SK-N-SH (cell line): Measurements from ENCODE around the gene TTC16. TPM values are rescaled to one million over a fixed set of nuclear protein-coding genes. Genes with fewer than 3 reads are reported as not detected.

Experiments used
- CTCF ChIA-PET: fragments of 300-600, 350-600 bp; formaldehyde crosslinking; extraction: SDS; loops from one replicate; lab custom pipeline; 2021; lab: Yijun Ruan, JAX
- POLR2A ChIA-PET: fragments of 350-600 bp; sonication (Branson Sonifier 250); formaldehyde crosslinking; extraction: SDS; loops from one replicate; lab custom pipeline; 2020; ENCODE audit warnings: antibody characterized with exemption, inconsistent platforms; lab: Yijun Ruan, JAX
- DNase-seq: peaks from one replicate; pipeline ENCODE4 v3.0.0; 2012
- H2AFZ ChIP-seq: fragments of 200-600 bp; sonication (generic); 2 replicates; pipeline ENCODE4 v1.8.1; 2016; ENCODE audit warnings: antibody characterized with exemption, mild to moderate bottlenecking, low read depth
- H3F3A ChIP-seq: fragments of 200-600 bp; sonication (generic); replicated peaks from 2 replicates; pipeline ENCODE3; 2016; ENCODE audit warnings: antibody characterized with exemption, mild to moderate bottlenecking; ENCODE audit not compliant: insufficient read depth
- H3K27ac ChIP-seq, 2 experiments: fragments of 200-500 bp in 1 of 2; fragments of 200-600 bp in 1 of 2; sonication (Bioruptor generic) in 1 of 2; sonication (generic), shearing (Covaris generic) in 1 of 2; 2 replicates each; pipeline versions ENCODE4 v1.5.1 to v1.6.1; 2014 to 2016; ENCODE audit warnings: low read depth in 2 of 2, inconsistent platforms in 1 of 2, low read length in 1 of 2, mild to moderate bottlenecking in 1 of 2, mixed read lengths in 1 of 2
- H3K27me3 ChIP-seq: fragments of 200-600 bp; sonication (generic), shearing (Covaris generic); 2 replicates; pipeline ENCODE4 v1.6.1; 2016; ENCODE audit warnings: mixed run types; ENCODE audit not compliant: insufficient read depth
- H3K36me3 ChIP-seq, 2 experiments: fragments of 200-500 bp in 1 of 2; fragments of 200-600 bp in 1 of 2; sonication (Bioruptor generic) in 1 of 2; sonication (generic) in 1 of 2; replicated peaks in 1 of 2; 2 replicates each; pipeline versions ENCODE3 to v1.5.1; 2014 to 2016; ENCODE audit warnings: low read length in 1 of 2, mild to moderate bottlenecking in 1 of 2; ENCODE audit not compliant: insufficient read depth in 2 of 2, control insufficient read depth in 1 of 2
- H3K4me1 ChIP-seq, 2 experiments: fragments of 200-500 bp in 1 of 2; fragments of 200-600 bp in 1 of 2; sonication (Bioruptor generic) in 1 of 2; sonication (generic), shearing (Covaris generic) in 1 of 2; 2 replicates each; pipeline versions ENCODE4 v1.5.1 to v1.6.1; 2014 to 2016; ENCODE audit warnings: low read depth in 1 of 2, low read length in 1 of 2, mixed run types in 1 of 2; ENCODE audit not compliant: insufficient read depth in 2 of 2, control insufficient read depth in 1 of 2
- H3K4me2 ChIP-seq: fragments of 200-600 bp; sonication (generic), shearing (Covaris generic); 2 replicates; pipeline ENCODE4 v1.6.1; 2017; ENCODE audit warnings: mixed run types
- H3K4me3 ChIP-seq, 2 experiments: fragments of 200-500 bp in 1 of 2; fragments of 200-600 bp in 1 of 2; sonication (Bioruptor generic) in 1 of 2; sonication (generic), shearing (Covaris generic) in 1 of 2; 2 replicates each; pipeline versions ENCODE4 v1.5.1 to v1.8.1; 2014 to 2016; ENCODE audit warnings: low read depth in 2 of 2, inconsistent platforms in 1 of 2, low read length in 1 of 2, mild to moderate bottlenecking in 1 of 2, mixed read lengths in 1 of 2, moderate library complexity in 1 of 2
- H3K79me2 ChIP-seq: fragments of 200-600 bp; sonication (generic); 2 replicates; pipeline ENCODE4 v1.8.1; 2017; ENCODE audit warnings: mild to moderate bottlenecking; ENCODE audit not compliant: insufficient read depth
- H3K9ac ChIP-seq: fragments of 200-600 bp; sonication (generic); 2 replicates; pipeline ENCODE4 v1.6.1; 2017; ENCODE audit warnings: mixed run types
- H3K9me2 ChIP-seq: fragments of 200-600 bp; sonication (generic); 2 replicates; pipeline ENCODE4 v1.6.1; 2017; ENCODE audit warnings: mixed run types
- H3K9me3 ChIP-seq: fragments of 200-600 bp; sonication (generic); 2 replicates; pipeline ENCODE4 v1.6.1; 2017; ENCODE audit warnings: mixed run types, mild to moderate bottlenecking, moderate library complexity
- H4K20me1 ChIP-seq: fragments of 200-600 bp; sonication (generic); 2 replicates; pipeline ENCODE4 v1.6.1; 2017; ENCODE audit warnings: mild to moderate bottlenecking, mixed run types; ENCODE audit not compliant: insufficient read depth
- CHD2 ChIP-seq: fragments of 150-350 bp; IDR thresholded peaks from 2 replicates; pipeline ENCODE4 v1.6.1; 2018; ENCODE audit warnings: low read length; ENCODE audit not compliant: partially characterized antibody
- EP300 ChIP-seq, 2 experiments: IDR thresholded peaks; 2 replicates each; pipeline versions ENCODE4 v1.4.0 to v1.6.1; 2012; ENCODE audit warnings: borderline replicate concordance in 1 of 2, low read depth in 1 of 2, low read length in 1 of 2
- FOSL2 ChIP-seq: IDR thresholded peaks from 2 replicates; pipeline ENCODE4 v1.4.0; 2012; ENCODE audit warnings: low read depth, mild to moderate bottlenecking, moderate library complexity, borderline replicate concordance
- FOXJ3 ChIP-seq: sonication (generic); formaldehyde crosslinking; IDR thresholded peaks from 2 replicates; pipeline ENCODE4 v1.5.1; 2020; ENCODE audit warnings: mild to moderate bottlenecking, missing genetic modification reagents
- FOXM1 ChIP-seq: IDR thresholded peaks from 2 replicates; pipeline ENCODE4 v1.4.0; 2012; ENCODE audit warnings: low read depth, mild to moderate bottlenecking
- GABPA ChIP-seq: IDR thresholded peaks from 2 replicates; pipeline ENCODE4 v1.4.0; 2012; ENCODE audit warnings: low read depth, mild to moderate bottlenecking
- GATA2 ChIP-seq: sonication (generic); formaldehyde crosslinking; IDR thresholded peaks from 2 replicates; pipeline ENCODE4 v1.5.0; 2020; ENCODE audit warnings: mild to moderate bottlenecking, missing genetic modification reagents
- JUND ChIP-seq: IDR thresholded peaks from 2 replicates; pipeline ENCODE4 v1.4.0; 2012
- MEF2A ChIP-seq: IDR thresholded peaks from 2 replicates; pipeline ENCODE4 v1.4.0; 2012; ENCODE audit warnings: low read depth, borderline replicate concordance
- NFIC ChIP-seq: IDR thresholded peaks from 2 replicates; pipeline ENCODE4 v1.4.0; 2012; ENCODE audit warnings: borderline replicate concordance
- POLR2AphosphoS5 ChIP-seq: IDR thresholded peaks from 2 replicates; pipeline ENCODE4 v1.6.1; 2012; ENCODE audit warnings: low read depth, low read length
- RAD21 ChIP-seq: IDR thresholded peaks from 2 replicates; pipeline ENCODE4 v1.6.1; 2012; ENCODE audit warnings: mild to moderate bottlenecking, low read length
- SIN3A ChIP-seq: IDR thresholded peaks from 2 replicates; pipeline ENCODE4 v1.6.1; 2012; ENCODE audit warnings: low read depth, mild to moderate bottlenecking, low read length, moderate library complexity, borderline replicate concordance
- TAF1 ChIP-seq: IDR thresholded peaks from 2 replicates; pipeline ENCODE4 v1.6.1; 2012; ENCODE audit warnings: low read depth, mild to moderate bottlenecking, low read length, moderate library complexity, borderline replicate concordance
- TCF12 ChIP-seq: IDR thresholded peaks from 2 replicates; pipeline ENCODE4 v1.4.0; 2012
- WGBS: methylation state at CpG from one replicate; pipeline ENCODE4 v1.1.6; 2017; ENCODE audit warnings: low lambda C conversion rate; 5-methylcytosine and 5-hydroxymethylcytosine counted together
- polyA plus RNA-seq, 3 experiments: library from polyadenylated mRNA; depleted of rRNA; stranded (reverse); fragments of >200 nt; gene quantifications; 2 replicates each; pipeline ENCODE4 v1.2.3, GENCODE V29; 2012
- TF ChIP-seq, protein P1 (sequence below): IDR thresholded peaks from 2 replicates; pipeline ENCODE4 v1.4.0; 2012; ENCODE audit warnings: low read depth
- TF ChIP-seq, protein P2 (sequence below): IDR thresholded peaks from 2 replicates; pipeline ENCODE4 v1.6.1; 2012; ENCODE audit warnings: mild to moderate bottlenecking, low read depth, low read length, moderate library complexity
- TF ChIP-seq, protein P3 (sequence below): IDR thresholded peaks from 2 replicates; pipeline ENCODE4; 2012
- TF ChIP-seq, protein P4 (sequence below): IDR thresholded peaks from 2 replicates; pipeline ENCODE4 v1.4.0; 2012; ENCODE audit warnings: low read depth, borderline replicate concordance

The TTC16 gene
- polyA plus RNA-seq, 1 of the 3 experiments (the other 2 are of a cell fraction) = 0.05 TPM

DNA sequence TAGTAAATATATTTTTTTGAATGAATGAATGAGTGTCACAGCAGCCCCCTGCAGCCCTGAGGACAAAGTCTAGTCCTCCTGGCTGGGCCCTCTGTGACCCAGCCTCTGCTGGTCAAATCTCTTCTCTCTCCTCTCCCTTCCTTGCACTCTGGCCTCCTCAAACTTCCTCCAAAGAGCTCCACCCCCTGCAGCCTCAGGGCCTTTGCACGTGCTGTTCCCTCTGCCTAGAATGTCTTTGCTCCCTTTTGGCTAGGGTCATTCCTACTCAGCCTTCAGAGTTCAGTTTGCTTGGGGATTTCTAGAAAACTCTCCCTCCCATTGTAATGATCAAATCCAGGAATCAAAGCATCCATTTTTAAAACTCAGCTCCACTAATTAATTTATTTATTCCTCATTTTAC, 49.5 kb downstream of the TTC16 start:
- CTCF ChIA-PET = interaction anchor here (0.9 to 2.0 kb wide), 6 partner anchors 10 to 156 kb away, joined by 3 to 7 read pairs (median 4); partner anchors contain the start of genes CDK9 and TOR2A

More for the DNA sequence above, 49.5 kb downstream of the TTC16 start:
- whole genome bisulfite sequencing = 69% methylated on average over 1 of the region's 1 CpG
- Histone ChIP-seq H3K9me2 (no peaks in the 10 kb centered on the region), H3K4me3 (no peak overlapping the region), H3K9me3 (no peaks in the 10 kb centered on the region), H4K20me1 (no peaks in the 10 kb centered on the region), H3K36me3 (no peaks in the 10 kb centered on the region), H2AFZ (no peak overlapping the region), H3K9ac (no peak overlapping the region), H3K27me3 (no peaks in the 10 kb centered on the region), H3K79me2 (no peaks in the 10 kb centered on the region), H3F3A (no peaks in the 10 kb centered on the region), H3K4me1 (peaks cover 0 to 20% of the 10 kb centered on the region in 2 experiments; a peak in 1 of 4 replicates), H3K4me2 (no peak overlapping the region), H3K27ac (no peak overlapping the region)
- TF ChIP-seq MEF2A = no peak
- TF ChIP-seq TAF1 = no peak
- no peak for TF ChIP-seq CHD2
- TF ChIP-seq GATA2 (CRISPR knock-in tag) = no peak
- TF ChIP-seq GABPA = no peak
- TF ChIP-seq, protein P1, sequence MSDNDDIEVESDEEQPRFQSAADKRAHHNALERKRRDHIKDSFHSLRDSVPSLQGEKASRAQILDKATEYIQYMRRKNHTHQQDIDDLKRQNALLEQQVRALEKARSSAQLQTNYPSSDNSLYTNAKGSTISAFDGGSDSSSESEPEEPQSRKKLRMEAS = no peak
- TF ChIP-seq JUND = no peak
- TF ChIP-seq, protein P2, sequence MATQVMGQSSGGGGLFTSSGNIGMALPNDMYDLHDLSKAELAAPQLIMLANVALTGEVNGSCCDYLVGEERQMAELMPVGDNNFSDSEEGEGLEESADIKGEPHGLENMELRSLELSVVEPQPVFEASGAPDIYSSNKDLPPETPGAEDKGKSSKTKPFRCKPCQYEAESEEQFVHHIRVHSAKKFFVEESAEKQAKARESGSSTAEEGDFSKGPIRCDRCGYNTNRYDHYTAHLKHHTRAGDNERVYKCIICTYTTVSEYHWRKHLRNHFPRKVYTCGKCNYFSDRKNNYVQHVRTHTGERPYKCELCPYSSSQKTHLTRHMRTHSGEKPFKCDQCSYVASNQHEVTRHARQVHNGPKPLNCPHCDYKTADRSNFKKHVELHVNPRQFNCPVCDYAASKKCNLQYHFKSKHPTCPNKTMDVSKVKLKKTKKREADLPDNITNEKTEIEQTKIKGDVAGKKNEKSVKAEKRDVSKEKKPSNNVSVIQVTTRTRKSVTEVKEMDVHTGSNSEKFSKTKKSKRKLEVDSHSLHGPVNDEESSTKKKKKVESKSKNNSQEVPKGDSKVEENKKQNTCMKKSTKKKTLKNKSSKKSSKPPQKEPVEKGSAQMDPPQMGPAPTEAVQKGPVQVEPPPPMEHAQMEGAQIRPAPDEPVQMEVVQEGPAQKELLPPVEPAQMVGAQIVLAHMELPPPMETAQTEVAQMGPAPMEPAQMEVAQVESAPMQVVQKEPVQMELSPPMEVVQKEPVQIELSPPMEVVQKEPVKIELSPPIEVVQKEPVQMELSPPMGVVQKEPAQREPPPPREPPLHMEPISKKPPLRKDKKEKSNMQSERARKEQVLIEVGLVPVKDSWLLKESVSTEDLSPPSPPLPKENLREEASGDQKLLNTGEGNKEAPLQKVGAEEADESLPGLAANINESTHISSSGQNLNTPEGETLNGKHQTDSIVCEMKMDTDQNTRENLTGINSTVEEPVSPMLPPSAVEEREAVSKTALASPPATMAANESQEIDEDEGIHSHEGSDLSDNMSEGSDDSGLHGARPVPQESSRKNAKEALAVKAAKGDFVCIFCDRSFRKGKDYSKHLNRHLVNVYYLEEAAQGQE = no peak
- no peak for TF ChIP-seq POLR2AphosphoS5
- no peak for TF ChIP-seq RAD21
- no peak for TF ChIP-seq NFIC
- TF ChIP-seq EP300 (IDR thresholded peaks at IDR 0.05; ENCODE audit: borderline replicate concordance in 1 of 2, low read depth in 1 of 2, low read length in 1 of 2) = no peak
- no peak for TF ChIP-seq FOXM1
- TF ChIP-seq FOXJ3 (CRISPR knock-in tag) = no peak
- TF ChIP-seq FOSL2 = no peak
- TF ChIP-seq SIN3A = no peak
- TF ChIP-seq, protein P3, sequence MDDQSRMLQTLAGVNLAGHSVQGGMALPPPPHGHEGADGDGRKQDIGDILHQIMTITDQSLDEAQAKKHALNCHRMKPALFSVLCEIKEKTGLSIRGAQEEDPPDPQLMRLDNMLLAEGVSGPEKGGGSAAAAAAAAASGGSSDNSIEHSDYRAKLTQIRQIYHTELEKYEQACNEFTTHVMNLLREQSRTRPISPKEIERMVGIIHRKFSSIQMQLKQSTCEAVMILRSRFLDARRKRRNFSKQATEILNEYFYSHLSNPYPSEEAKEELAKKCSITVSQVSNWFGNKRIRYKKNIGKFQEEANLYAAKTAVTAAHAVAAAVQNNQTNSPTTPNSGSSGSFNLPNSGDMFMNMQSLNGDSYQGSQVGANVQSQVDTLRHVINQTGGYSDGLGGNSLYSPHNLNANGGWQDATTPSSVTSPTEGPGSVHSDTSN = no peak
- TF ChIP-seq, protein P4, sequence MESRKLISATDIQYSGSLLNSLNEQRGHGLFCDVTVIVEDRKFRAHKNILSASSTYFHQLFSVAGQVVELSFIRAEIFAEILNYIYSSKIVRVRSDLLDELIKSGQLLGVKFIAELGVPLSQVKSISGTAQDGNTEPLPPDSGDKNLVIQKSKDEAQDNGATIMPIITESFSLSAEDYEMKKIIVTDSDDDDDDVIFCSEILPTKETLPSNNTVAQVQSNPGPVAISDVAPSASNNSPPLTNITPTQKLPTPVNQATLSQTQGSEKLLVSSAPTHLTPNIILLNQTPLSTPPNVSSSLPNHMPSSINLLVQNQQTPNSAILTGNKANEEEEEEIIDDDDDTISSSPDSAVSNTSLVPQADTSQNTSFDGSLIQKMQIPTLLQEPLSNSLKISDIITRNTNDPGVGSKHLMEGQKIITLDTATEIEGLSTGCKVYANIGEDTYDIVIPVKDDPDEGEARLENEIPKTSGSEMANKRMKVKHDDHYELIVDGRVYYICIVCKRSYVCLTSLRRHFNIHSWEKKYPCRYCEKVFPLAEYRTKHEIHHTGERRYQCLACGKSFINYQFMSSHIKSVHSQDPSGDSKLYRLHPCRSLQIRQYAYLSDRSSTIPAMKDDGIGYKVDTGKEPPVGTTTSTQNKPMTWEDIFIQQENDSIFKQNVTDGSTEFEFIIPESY = no peak
- no peak for TF ChIP-seq TCF12
- POLR2A ChIA-PET = interaction anchor here (0.8 kb wide), 1 partner anchor 20 kb away, joined by 3 read pairs; the partner anchor contains the start of gene CDK9
- DNase-seq = no peak
